ENCODE measurements around the gene PCNT. TPM values are rescaled to one million over a fixed set of nuclear protein-coding genes. Genes with fewer than 3 reads are reported as not detected.
"Not testable (repeated sequence)": the region's sequence is repeated elsewhere in the genome, so short reads cannot be mapped to it uniquely, and the experiment has no call there.

Gene PCNT
- polyA plus RNA-seq, 1 donor: 68.3 TPM

DNA sequence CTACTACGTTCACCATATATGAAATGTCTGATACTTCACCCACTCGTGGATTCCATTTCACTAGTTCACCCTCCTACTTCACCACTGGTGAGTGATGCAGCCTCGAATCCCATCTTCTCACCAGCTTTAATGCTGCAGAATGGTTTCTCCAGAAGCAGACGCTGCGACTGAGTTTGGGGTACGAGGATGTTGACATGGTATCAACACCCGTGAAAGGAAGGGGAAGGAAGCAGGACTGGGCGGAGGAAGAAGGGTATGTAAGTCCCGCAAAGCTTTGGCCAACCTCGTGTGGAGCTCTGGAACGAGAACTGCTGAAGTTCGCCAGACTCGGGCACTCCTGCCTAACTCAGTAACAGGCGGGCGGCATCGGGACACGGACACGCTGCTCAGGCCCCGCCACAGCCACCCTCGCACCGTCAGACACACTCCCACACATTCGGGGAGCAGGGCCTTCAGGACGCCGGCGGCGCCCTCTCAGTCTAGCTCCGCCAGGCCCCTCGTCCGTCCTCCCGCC is 133.9 kb downstream of the PCNT start:
- no peak for DNase-seq

- DNase-seq: peak; percentile 99
Observed at GRCh38 chr21:46458315-46459023, 134.5 kb downstream of the PCNT start, which contains the start of gene DIP2A. TSS of gene DIP2A (plus strand) at chr21:46458891. CDS start at chr21:46459132, 241 bp downstream.

DNA sequence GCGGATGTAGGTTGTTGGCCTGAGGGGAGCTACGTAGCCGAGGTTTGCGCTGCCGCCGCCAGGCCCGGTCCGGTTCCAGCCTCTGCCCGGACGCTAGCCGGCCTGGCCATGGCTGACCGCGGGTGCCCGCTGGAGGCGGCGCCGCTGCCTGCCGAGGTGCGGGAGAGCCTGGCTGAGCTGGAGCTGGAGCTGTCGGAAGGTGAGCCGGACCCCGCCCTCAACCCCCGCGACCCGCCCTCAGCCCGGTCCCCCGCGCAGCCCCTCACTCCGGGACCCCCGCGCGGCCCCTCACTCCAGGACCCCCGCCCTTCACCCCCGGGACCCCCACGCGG is 135.0 kb downstream of the PCNT start:
- DNase-seq: no peak

DNA sequence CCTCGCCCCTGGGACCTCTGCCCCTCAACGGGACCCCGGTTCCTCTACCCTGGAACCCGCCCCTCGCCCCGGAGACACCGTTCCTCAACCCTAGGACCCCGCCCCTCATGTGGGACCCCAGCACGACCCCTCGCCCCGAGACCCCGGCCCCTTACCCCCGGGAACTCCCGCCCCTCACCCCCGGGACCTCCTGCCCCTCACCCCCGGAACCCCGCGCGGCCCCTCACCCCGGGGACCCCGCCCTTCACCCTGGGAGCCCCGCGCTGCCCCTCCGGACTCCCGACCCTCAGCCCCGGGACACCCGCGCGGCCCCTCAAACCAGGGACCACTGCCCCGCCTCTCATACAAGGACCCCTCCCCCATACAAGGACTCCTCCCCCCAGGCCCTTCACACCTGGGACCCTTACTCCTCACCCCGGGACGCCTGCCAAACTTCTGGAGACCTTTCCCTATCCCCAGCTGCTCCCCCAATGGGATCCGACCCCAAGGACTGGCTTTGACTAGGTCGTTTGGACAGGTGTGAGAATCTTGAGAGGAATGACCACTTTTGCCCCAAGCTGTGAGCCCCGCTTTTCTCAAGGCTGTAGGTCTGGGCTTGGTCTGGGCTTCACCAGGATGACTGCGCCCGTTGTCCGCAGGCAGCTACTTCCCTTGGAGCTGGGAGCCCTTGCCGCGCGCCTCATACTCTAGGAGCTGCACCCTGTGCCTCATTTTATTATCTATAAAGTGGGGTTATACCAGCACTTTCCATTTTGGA is 135.6 kb downstream of the PCNT start:
- no peak for DNase-seq

GRCh38 chr21:46461909-46462308 is 138.0 kb downstream of the PCNT start:
- no peak for DNase-seq

DNA sequence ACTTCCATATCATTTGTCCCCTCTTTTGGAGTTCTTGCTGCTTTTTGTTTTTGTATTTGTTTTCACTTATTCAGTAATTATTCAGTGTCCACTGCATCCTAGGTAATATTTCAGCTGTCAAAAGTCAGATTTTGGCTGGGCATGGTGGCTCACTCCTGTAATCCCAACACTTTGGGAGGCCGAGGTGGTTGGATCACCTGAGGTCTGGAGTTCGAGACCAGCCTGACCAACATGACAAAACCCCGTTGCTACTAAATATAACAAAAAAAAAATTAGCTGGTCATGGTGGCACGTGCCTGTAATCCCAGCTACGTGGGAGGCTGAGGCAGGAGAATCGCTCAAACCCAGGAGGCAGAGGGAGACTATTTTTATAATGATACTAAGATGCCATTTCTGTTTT is 141.2 kb downstream of the PCNT start:
- DNase-seq: not testable (repeated sequence)

- DNase-seq: no peak
Observed at GRCh38 chr21:46465651-46466050, 141.7 kb downstream of the PCNT start.

- no peak for DNase-seq
Observed at GRCh38 chr21:46468108-46468774, 144.3 kb downstream of the PCNT start.

- no peak for DNase-seq
Observed at GRCh38 chr21:46469275-46469674, 145.3 kb downstream of the PCNT start.

- DNase-seq: no peak
Observed at GRCh38 chr21:46471514-46471913, 147.6 kb downstream of the PCNT start.

DNA sequence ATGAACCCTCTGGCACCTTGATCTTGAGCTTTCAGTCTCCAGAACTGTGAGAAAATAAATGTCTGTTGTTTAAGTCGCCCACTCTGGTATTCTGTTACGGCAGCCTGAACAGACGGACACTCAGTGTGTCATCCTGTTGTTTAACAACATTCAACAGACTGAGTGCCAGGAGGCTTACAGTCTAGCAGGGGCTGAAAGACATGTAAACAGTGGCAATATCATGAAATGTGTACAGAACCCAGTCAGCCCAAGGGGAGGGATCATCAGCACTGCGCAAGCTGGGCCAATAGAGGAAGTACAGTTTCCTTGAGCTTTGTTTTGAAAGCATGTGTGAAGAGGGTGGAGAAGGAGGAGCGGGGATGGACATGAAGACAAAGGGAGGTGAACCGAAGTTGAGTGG is 148.3 kb downstream of the PCNT start:
- DNase-seq: no peak

DNA sequence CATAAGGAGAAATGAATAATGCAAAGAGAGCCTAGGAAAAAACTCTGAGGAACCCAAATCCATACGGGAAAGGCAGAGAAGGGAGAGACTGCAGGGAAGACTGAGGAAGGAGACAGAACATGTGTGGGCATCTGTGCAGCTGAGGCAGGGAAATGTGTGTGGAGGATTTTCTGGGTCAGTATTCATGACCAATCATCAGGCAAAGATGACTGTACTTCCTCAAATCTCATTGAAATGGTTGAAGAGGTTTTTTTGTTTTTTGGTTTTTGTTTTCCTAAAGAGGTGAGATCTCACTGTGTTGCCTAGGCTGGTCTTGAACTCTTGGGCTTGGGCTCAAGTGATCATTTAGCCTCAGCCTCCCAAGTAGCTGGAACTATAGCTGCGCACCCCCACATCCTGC is 150.4 kb downstream of the PCNT start:
- no peak for DNase-seq

- DNase-seq: no peak
Observed at GRCh38 chr21:46475296-46475695, 151.3 kb downstream of the PCNT start.

- no peak for DNase-seq
Observed at GRCh38 chr21:46477765-46478164, 153.8 kb downstream of the PCNT start.

- no peak for DNase-seq
Observed at GRCh38 chr21:46478910-46479309, 155.0 kb downstream of the PCNT start.

GRCh38 chr21:46480466-46480865 is 156.5 kb downstream of the PCNT start:
- no peak for DNase-seq

GRCh38 chr21:46482225-46482845 is 158.4 kb downstream of the PCNT start:
- no peak for DNase-seq

- no peak for DNase-seq
Observed at GRCh38 chr21:46482846-46483231, 158.9 kb downstream of the PCNT start.

- no peak for DNase-seq
Observed at GRCh38 chr21:46483300-46484295, 159.6 kb downstream of the PCNT start.

DNA sequence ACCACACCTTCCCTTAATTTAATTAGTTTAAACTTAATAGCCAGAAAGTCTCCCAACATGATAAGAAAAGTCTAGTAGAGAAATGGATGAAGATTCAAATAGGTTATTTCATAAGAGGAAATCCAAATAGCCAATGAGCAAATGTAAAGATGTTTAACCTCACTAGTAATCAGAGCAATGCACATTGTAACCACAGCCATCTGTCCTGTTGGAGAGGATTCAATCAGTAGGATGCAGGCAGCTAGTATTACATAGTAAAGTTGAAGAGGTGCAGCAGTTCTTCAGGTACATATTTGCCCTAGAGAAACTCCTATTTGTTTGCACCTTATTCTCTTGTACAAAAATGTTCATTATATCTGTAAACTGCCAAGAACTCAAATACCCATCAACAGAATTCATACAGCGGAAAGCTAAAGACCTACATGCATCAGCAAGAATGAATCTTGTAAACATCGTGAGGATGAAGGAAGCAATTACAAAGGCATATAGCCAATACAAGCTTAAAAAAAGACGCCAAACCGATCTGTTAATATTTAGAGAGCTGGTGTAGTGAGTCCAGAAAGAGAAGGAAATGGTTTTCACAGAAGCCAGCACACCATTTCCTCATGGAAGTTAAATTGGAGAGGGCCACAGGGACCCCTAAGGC is 162.6 kb downstream of the PCNT start:
- no peak for DNase-seq

- no peak for DNase-seq
Observed at GRCh38 chr21:46489162-46489663, 165.3 kb downstream of the PCNT start.
